HepG2 (cell line): Measurements from ENCODE around the gene USP7. TPM values are rescaled to one million over a fixed set of nuclear protein-coding genes. Genes with fewer than 3 reads are reported as not detected.
A peak's percentile ranks its signal among the peaks of the same experiment; 100 is the strongest.

ENCODE experiments used
- CAMTA2 ChIP-seq: sonication (generic); formaldehyde crosslinking; IDR thresholded peaks from 2 replicates; pipeline ENCODE4 v1.4.0; 2020; ENCODE audit warnings: mild to moderate bottlenecking, missing genetic modification reagents, borderline replicate concordance
- EED ChIP-seq: sonication (generic); formaldehyde crosslinking; IDR thresholded peaks from 2 replicates; pipeline ENCODE4 v1.5.0; 2020; ENCODE audit warnings: mild to moderate bottlenecking, missing genetic modification reagents
- ETV5 ChIP-seq: IDR thresholded peaks from 2 replicates; pipeline ENCODE4 v1.6.1; 2018; ENCODE audit warnings: missing biosample characterization, missing genetic modification reagents, inconsistent platforms, borderline replicate concordance
- HMG20A ChIP-seq: IDR thresholded peaks from 2 replicates; pipeline ENCODE4 v1.6.1; 2016; ENCODE audit warnings: borderline replicate concordance
- NPAS2 ChIP-seq: sonication (generic); formaldehyde crosslinking; IDR thresholded peaks from 2 replicates; pipeline ENCODE4 v1.8.0; 2022; ENCODE audit warnings: mild to moderate bottlenecking, missing genetic modification reagents, borderline replicate concordance
- REPIN1 ChIP-seq: sonication (generic); formaldehyde crosslinking; IDR thresholded peaks from 2 replicates; pipeline ENCODE4 v1.8.0; 2022; ENCODE audit warnings: missing genetic modification reagents, low read depth, mild to moderate bottlenecking, borderline replicate concordance
- SALL2 ChIP-seq: sonication (generic); formaldehyde crosslinking; IDR thresholded peaks from 2 replicates; pipeline ENCODE4 v1.8.1; 2023; ENCODE audit warnings: mild to moderate bottlenecking, missing genetic modification reagents, inconsistent platforms
- TCF12 ChIP-seq, 2 experiments: fragments of 450-650 bp in 1 of 2; sonication (generic) in 1 of 2; formaldehyde crosslinking in 1 of 2; IDR thresholded peaks; 2 replicates each; pipeline versions ENCODE4 v1.6.1 to v1.8.0; 2017 to 2022; ENCODE audit warnings: antibody characterized with exemption in 1 of 2, mild to moderate bottlenecking in 1 of 2, missing genetic modification reagents in 1 of 2, moderate library complexity in 1 of 2
- ZNF33B ChIP-seq: sonication (generic); formaldehyde crosslinking; IDR thresholded peaks from 2 replicates; pipeline ENCODE4 v1.5.1; 2020; ENCODE audit warnings: mild to moderate bottlenecking, missing genetic modification reagents
- ZNF644 ChIP-seq: IDR thresholded peaks from 2 replicates; pipeline ENCODE4 v1.6.1; 2016; ENCODE audit warnings: low read depth
- ZSCAN20 ChIP-seq: sonication (generic); formaldehyde crosslinking; IDR thresholded peaks from 2 replicates; pipeline ENCODE4 v1.4.0; 2020; ENCODE audit warnings: missing genetic modification reagents, mild to moderate bottlenecking, borderline replicate concordance
- polyA plus RNA-seq, 8 experiments: library from polyadenylated mRNA; depleted of rRNA in 3 of 8; stranded (reverse) in 7 of 8; unstranded in 1 of 8; fragments of >200 nt; fragmentation: Illumina TruSeq in 4 of 8; extraction: Trizol in 4 of 8; gene quantifications; 2 replicates each; pipeline versions ENCODE4 v1.2.1 to v1.2.3, GENCODE V29; 2011 to 2016; ENCODE audit warnings: low read depth in 4 of 8, missing spikeins in 1 of 8, mixed read lengths in 1 of 8; ENCODE audit not compliant: insufficient read depth in 1 of 8
- total RNA-seq, 5 experiments: library from RNA; depleted of rRNA; stranded (reverse); fragments of >200 nt; fragmentation: Illumina TruSeq; extraction: Trizol; gene quantifications; 2 replicates each; pipeline ENCODE4 v1.2.3, GENCODE V29; 2016; ENCODE audit warnings: low read depth in 1 of 5
- TF ChIP-seq, protein P1 (sequence below): sonication (generic); formaldehyde crosslinking; IDR thresholded peaks from 2 replicates; pipeline ENCODE4 v1.4.0; 2020; ENCODE audit warnings: missing genetic modification reagents, borderline replicate concordance
- TF ChIP-seq, protein P2 (sequence below): sonication (generic); formaldehyde crosslinking; conservative IDR thresholded peaks from 2 replicates; pipeline ENCODE4 v1.4.0; 2020; ENCODE audit warnings: mild to moderate bottlenecking, missing genetic modification reagents, moderate library complexity
- TF ChIP-seq, protein P3 (sequence below): sonication (generic); formaldehyde crosslinking; IDR thresholded peaks from 2 replicates; pipeline ENCODE4 v1.4.0; 2020; ENCODE audit warnings: missing genetic modification reagents
- TF ChIP-seq, protein P4 (sequence below): sonication (generic); formaldehyde crosslinking; conservative IDR thresholded peaks from 2 replicates; pipeline ENCODE4 v1.4.0; 2020; ENCODE audit warnings: missing genetic modification reagents
- TF ChIP-seq, protein P5 (sequence below): sonication (generic); formaldehyde crosslinking; IDR thresholded peaks from 2 replicates; pipeline ENCODE4 v1.4.0; 2020; ENCODE audit warnings: mild to moderate bottlenecking, missing genetic modification reagents

USP7 gene
- total and polyA plus RNA-seq, 2 of the 13 experiments (the other 11 are each of a cell fraction or from before 2014, with no cell fraction given) = 52.5 to 173 TPM

DNA sequence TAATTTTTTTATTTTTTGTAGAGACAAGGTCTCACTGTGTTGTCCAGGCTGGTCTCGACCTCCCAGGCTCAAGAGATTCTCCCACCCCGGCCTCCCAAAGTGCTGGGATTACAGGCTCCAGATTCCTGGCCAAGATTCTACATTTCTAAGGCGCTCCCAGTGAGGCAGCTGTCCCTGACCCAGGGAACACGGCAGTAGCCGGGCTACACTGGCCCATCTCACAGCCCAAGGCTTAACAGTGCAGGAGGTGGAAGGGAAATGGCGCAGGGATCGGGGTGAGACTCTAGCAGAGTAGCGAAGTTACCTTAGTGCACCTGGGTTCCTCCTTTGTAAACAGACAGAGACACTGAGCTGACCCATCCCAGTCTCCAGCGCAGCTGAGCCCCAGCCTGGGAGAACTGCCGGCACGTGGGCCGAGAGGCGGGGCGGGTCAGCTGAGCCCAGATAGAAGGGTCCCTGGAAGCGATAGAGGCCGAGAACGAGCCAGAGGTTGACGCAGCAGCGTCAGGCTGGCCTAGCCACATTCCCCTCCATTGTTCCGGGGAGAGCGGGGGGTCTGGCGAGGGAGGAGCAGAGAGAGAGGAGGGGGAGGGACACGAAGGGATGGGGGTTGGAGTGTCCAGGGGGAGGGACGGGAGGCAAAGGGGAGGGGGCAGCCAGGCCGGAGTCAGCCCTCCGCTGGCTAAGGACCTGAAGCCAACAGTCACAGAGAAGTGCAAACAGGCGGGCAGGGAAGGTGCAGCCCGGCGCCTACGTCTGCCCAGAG, 97.4 kb downstream of the USP7 start (continued):
- TF ChIP-seq ZNF33B (CRISPR knock-in tag) (no peak), TCF12 (IDR thresholded peaks at IDR 0.05) (no peak), TCF12 (CRISPR knock-in tag; IDR thresholded peaks at IDR 0.05) (peak; percentile 21; the same call in 1 of the 2 replicates), HMG20A (0 out of 2 replicates have a peak, but pooled peaks have one; percentile 29), ETV5 (CRISPR knock-in tag) (no peak), REPIN1 (CRISPR knock-in tag) (peak; percentile 75; the same call in 1 of the 2 replicates), NPAS2 (no peak), ZSCAN20 (CRISPR knock-in tag) (no peak; the same call in 1 of the 2 replicates), CAMTA2 (CRISPR knock-in tag) (no peak), ZNF644 (CRISPR knock-in tag) (peak; percentile 69; the same call in 1 of the 2 replicates), SALL2 (peak; percentile 73; the same call in 1 of the 2 replicates), EED (CRISPR knock-in tag) (no peak)
- TF ChIP-seq, protein P1, sequence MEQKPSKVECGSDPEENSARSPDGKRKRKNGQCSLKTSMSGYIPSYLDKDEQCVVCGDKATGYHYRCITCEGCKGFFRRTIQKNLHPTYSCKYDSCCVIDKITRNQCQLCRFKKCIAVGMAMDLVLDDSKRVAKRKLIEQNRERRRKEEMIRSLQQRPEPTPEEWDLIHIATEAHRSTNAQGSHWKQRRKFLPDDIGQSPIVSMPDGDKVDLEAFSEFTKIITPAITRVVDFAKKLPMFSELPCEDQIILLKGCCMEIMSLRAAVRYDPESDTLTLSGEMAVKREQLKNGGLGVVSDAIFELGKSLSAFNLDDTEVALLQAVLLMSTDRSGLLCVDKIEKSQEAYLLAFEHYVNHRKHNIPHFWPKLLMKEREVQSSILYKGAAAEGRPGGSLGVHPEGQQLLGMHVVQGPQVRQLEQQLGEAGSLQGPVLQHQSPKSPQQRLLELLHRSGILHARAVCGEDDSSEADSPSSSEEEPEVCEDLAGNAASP (CRISPR knock-in tag) = peak; percentile 77
- TF ChIP-seq, protein P2, sequence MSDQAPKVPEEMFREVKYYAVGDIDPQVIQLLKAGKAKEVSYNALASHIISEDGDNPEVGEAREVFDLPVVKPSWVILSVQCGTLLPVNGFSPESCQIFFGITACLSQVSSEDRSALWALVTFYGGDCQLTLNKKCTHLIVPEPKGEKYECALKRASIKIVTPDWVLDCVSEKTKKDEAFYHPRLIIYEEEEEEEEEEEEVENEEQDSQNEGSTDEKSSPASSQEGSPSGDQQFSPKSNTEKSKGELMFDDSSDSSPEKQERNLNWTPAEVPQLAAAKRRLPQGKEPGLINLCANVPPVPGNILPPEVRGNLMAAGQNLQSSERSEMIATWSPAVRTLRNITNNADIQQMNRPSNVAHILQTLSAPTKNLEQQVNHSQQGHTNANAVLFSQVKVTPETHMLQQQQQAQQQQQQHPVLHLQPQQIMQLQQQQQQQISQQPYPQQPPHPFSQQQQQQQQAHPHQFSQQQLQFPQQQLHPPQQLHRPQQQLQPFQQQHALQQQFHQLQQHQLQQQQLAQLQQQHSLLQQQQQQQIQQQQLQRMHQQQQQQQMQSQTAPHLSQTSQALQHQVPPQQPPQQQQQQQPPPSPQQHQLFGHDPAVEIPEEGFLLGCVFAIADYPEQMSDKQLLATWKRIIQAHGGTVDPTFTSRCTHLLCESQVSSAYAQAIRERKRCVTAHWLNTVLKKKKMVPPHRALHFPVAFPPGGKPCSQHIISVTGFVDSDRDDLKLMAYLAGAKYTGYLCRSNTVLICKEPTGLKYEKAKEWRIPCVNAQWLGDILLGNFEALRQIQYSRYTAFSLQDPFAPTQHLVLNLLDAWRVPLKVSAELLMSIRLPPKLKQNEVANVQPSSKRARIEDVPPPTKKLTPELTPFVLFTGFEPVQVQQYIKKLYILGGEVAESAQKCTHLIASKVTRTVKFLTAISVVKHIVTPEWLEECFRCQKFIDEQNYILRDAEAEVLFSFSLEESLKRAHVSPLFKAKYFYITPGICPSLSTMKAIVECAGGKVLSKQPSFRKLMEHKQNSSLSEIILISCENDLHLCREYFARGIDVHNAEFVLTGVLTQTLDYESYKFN (CRISPR knock-in tag) = peak; percentile 62; the same call in 1 of the 2 replicates
- TF ChIP-seq, protein P3, sequence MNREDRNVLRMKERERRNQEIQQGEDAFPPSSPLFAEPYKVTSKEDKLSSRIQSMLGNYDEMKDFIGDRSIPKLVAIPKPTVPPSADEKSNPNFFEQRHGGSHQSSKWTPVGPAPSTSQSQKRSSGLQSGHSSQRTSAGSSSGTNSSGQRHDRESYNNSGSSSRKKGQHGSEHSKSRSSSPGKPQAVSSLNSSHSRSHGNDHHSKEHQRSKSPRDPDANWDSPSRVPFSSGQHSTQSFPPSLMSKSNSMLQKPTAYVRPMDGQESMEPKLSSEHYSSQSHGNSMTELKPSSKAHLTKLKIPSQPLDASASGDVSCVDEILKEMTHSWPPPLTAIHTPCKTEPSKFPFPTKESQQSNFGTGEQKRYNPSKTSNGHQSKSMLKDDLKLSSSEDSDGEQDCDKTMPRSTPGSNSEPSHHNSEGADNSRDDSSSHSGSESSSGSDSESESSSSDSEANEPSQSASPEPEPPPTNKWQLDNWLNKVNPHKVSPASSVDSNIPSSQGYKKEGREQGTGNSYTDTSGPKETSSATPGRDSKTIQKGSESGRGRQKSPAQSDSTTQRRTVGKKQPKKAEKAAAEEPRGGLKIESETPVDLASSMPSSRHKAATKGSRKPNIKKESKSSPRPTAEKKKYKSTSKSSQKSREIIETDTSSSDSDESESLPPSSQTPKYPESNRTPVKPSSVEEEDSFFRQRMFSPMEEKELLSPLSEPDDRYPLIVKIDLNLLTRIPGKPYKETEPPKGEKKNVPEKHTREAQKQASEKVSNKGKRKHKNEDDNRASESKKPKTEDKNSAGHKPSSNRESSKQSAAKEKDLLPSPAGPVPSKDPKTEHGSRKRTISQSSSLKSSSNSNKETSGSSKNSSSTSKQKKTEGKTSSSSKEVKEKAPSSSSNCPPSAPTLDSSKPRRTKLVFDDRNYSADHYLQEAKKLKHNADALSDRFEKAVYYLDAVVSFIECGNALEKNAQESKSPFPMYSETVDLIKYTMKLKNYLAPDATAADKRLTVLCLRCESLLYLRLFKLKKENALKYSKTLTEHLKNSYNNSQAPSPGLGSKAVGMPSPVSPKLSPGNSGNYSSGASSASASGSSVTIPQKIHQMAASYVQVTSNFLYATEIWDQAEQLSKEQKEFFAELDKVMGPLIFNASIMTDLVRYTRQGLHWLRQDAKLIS (CRISPR knock-in tag) = no peak
- TF ChIP-seq, protein P4, sequence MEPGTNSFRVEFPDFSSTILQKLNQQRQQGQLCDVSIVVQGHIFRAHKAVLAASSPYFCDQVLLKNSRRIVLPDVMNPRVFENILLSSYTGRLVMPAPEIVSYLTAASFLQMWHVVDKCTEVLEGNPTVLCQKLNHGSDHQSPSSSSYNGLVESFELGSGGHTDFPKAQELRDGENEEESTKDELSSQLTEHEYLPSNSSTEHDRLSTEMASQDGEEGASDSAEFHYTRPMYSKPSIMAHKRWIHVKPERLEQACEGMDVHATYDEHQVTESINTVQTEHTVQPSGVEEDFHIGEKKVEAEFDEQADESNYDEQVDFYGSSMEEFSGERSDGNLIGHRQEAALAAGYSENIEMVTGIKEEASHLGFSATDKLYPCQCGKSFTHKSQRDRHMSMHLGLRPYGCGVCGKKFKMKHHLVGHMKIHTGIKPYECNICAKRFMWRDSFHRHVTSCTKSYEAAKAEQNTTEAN (CRISPR knock-in tag) = 0 out of 2 replicates have a peak, but pooled peaks have one; percentile 5
- TF ChIP-seq, protein P5, sequence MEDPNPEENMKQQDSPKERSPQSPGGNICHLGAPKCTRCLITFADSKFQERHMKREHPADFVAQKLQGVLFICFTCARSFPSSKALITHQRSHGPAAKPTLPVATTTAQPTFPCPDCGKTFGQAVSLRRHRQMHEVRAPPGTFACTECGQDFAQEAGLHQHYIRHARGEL (CRISPR knock-in tag) = no peak
